ENCODE measurements around the gene HOXB8.

DNA sequence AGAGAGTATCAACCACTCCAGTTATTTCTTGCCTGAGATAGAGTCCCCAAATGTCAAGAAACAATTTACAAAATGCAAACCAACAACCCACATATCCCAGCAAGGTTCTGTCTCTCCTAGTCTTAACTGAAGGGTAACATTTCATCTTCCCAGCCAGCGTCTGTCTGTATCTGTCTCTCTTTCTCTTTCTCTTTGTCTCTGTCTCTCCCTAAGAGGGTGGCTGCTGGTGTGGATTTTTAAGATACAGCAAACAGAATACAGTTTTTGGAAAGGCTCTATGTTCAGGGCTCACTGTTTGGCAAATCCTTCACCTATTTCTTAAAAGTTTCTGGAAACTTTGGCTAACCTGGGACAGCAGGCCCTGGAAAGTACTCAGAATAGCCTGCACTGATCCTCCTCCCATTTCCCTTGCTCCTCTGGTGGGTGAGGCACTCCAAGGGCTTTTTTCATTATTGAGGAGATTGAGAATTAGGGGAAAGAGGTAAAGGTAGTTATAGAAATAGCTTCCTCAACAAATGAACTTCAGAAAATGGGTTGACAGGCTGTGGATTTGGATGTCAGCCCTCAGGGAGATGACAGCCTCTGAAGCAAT is 43.2 kb downstream of the HOXB8 start:
- TF ChIP-seq, protein P1, sequence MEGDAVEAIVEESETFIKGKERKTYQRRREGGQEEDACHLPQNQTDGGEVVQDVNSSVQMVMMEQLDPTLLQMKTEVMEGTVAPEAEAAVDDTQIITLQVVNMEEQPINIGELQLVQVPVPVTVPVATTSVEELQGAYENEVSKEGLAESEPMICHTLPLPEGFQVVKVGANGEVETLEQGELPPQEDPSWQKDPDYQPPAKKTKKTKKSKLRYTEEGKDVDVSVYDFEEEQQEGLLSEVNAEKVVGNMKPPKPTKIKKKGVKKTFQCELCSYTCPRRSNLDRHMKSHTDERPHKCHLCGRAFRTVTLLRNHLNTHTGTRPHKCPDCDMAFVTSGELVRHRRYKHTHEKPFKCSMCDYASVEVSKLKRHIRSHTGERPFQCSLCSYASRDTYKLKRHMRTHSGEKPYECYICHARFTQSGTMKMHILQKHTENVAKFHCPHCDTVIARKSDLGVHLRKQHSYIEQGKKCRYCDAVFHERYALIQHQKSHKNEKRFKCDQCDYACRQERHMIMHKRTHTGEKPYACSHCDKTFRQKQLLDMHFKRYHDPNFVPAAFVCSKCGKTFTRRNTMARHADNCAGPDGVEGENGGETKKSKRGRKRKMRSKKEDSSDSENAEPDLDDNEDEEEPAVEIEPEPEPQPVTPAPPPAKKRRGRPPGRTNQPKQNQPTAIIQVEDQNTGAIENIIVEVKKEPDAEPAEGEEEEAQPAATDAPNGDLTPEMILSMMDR (IDR thresholded peaks at IDR 0.05), result no peak
- no peak for TF ChIP-seq POLR2AphosphoS5 (IDR thresholded peaks at IDR 0.05; ENCODE audit: insufficient read depth in 1 of 2, low read depth in 1 of 2)
